RKO (cell line): Measurements from ENCODE around the gene GHRL.

Experiments used
- DNase-seq: peaks from one replicate; pipeline ENCODE4 v3.0.0-alpha.2; 2016; ENCODE audit warnings: low spot score

GHRL gene

GRCh38 chr3:10292505-10293419 is at the start of gene GHRL:
TSS of gene GHRL (minus strand) at chr3:10292947. CDS start at chr3:10290180, 2,767 bp downstream.
- no peak for DNase-seq

GRCh38 chr3:10341901-10342398 is 49.2 kb upstream of the GHRL start:
- no peak for DNase-seq

- DNase-seq, result no peak
Observed at GRCh38 chr3:10340476-10340875, 47.7 kb upstream of the GHRL start.

GRCh38 chr3:10340046-10340445 is 47.3 kb upstream of the GHRL start:
- DNase-seq, result no peak

- no peak for DNase-seq
Observed at GRCh38 chr3:10339376-10339955, 46.7 kb upstream of the GHRL start.

- DNase-seq, result no peak
Observed at GRCh38 chr3:10338591-10339353, 46.0 kb upstream of the GHRL start.

- DNase-seq, result no peak
Observed at GRCh38 chr3:10338164-10338470, 45.4 kb upstream of the GHRL start.

- DNase-seq, result no peak
Observed at GRCh38 chr3:10337323-10338163, 44.8 kb upstream of the GHRL start.

GRCh38 chr3:10336761-10337160 is 44.0 kb upstream of the GHRL start:
- no peak for DNase-seq

- DNase-seq, result no peak
Observed at GRCh38 chr3:10335871-10336622, 43.3 kb upstream of the GHRL start.

GRCh38 chr3:10335190-10335738 is 42.5 kb upstream of the GHRL start:
- DNase-seq, result no peak

GRCh38 chr3:10334459-10334858 is 41.7 kb upstream of the GHRL start:
- DNase-seq, result no peak

GRCh38 chr3:10334042-10334441 is 41.3 kb upstream of the GHRL start:
- no peak for DNase-seq

GRCh38 chr3:10333349-10333650 is 40.6 kb upstream of the GHRL start:
- no peak for DNase-seq

GRCh38 chr3:10332481-10333348 is 40.0 kb upstream of the GHRL start:
- DNase-seq, result no peak

- DNase-seq, result no peak
Observed at GRCh38 chr3:10331320-10331719, 38.6 kb upstream of the GHRL start.

GRCh38 chr3:10330319-10330718 is 37.6 kb upstream of the GHRL start:
- DNase-seq, result no peak

GRCh38 chr3:10329495-10330015 is 36.8 kb upstream of the GHRL start:
- DNase-seq, result no peak

- DNase-seq, result no peak
Observed at GRCh38 chr3:10328460-10329071, 35.8 kb upstream of the GHRL start.
